MCF 10A (cell line): Measurements from ENCODE around the gene KRT72. TPM values are rescaled to one million over a fixed set of nuclear protein-coding genes. Genes with fewer than 3 reads are reported as not detected.

Experiments
- BruUV-seq: library from RNA; stranded (reverse); fragments of 400-500 nt; replicated peaks from 2 replicates; lab custom pipeline; 2021; lab: Mats Ljungman, UMichigan
- CTCF ChIA-PET: fragments of 300-600 bp; sonication (Branson Sonifier 250); formaldehyde crosslinking; extraction: SDS; loops from one replicate; lab custom pipeline; 2021; ENCODE audit warnings: antibody characterized with exemption, inconsistent platforms; lab: Yijun Ruan, JAX
- POLR2A ChIA-PET: fragments of 300-600, 350-650 bp; sonication (Branson Sonifier 250); formaldehyde crosslinking; extraction: SDS; loops from one replicate; lab custom pipeline; 2020; ENCODE audit warnings: antibody characterized with exemption, inconsistent platforms; lab: Yijun Ruan, JAX
- DNase-seq: peaks from one replicate; pipeline ENCODE4 v3.0.0-alpha.2; 2018; ENCODE audit not compliant: unreplicated experiment
- H3K27ac Mint-ChIP-seq: one replicate; pipeline ENCODE4 v1.8.0; 2022; ENCODE audit warnings: mild to moderate bottlenecking, low read depth, mixed read lengths; ENCODE audit not compliant: unreplicated experiment
- H3K27me3 Mint-ChIP-seq: one replicate; pipeline ENCODE4 v1.8.0; 2022; ENCODE audit warnings: mixed read lengths; ENCODE audit not compliant: insufficient read depth, unreplicated experiment
- H3K36me3 Mint-ChIP-seq: one replicate; pipeline ENCODE4 v1.8.0; 2022; ENCODE audit warnings: mild to moderate bottlenecking, moderate library complexity, mixed read lengths; ENCODE audit not compliant: insufficient read depth, unreplicated experiment
- H3K4me1 Mint-ChIP-seq: one replicate; pipeline ENCODE4 v1.8.0; 2022; ENCODE audit warnings: mixed read lengths; ENCODE audit not compliant: insufficient read depth, unreplicated experiment
- H3K4me3 Mint-ChIP-seq: one replicate; pipeline ENCODE4 v1.8.0; 2022; ENCODE audit warnings: mild to moderate bottlenecking, moderate library complexity, mixed read lengths; ENCODE audit not compliant: unreplicated experiment
- H3K9me3 Mint-ChIP-seq: one replicate; pipeline ENCODE4 v1.8.0; 2022; ENCODE audit warnings: mixed read lengths; ENCODE audit not compliant: unreplicated experiment
- intact Hi-C: fragments of 100-400 bp; cut with micrococcal nuclease; formaldehyde crosslinking; loops from 2 replicates; pipeline ENCODE4 v1.14.1; 2022
- total RNA-seq: library from RNA; stranded (reverse); gene quantifications from 2 replicates; pipeline ENCODE4 v1.2.3, GENCODE V29; 2022
- TF ChIP-seq, protein P1 (sequence below): fragments of 200-600 bp; IDR thresholded peaks from one replicate; pipeline ENCODE4 v1.8.0; 2022; ENCODE audit warnings: antibody characterized with exemption, mild to moderate bottlenecking; ENCODE audit not compliant: unreplicated experiment

KRT72 gene
- total RNA-seq, 1 experiment from 2014 or later: not detected

- BruUV-seq: no TSS peak
- no peaks in the 10 kb centered on the region for H3K9me3 Mint-ChIP-seq
- POLR2A ChIA-PET: interaction anchor here (0.7 to 7.5 kb wide), 19 partner anchors 10 to 433 kb away, joined by 3 to 315 read pairs (median 7); partner anchors contain the start of genes KRT5 and KRT6A
- H3K27ac Mint-ChIP-seq: no peak overlapping the region
- no peaks in the 10 kb centered on the region for H3K27me3 Mint-ChIP-seq
- H3K36me3 Mint-ChIP-seq: no peaks in the 10 kb centered on the region
- DNase-seq: peak; percentile 4
- intact Hi-C loops: loop anchor here (5.0 kb wide), 1 partner anchor 424 kb away; no protein-coding TSS in a partner anchor
- TF ChIP-seq, protein P1, sequence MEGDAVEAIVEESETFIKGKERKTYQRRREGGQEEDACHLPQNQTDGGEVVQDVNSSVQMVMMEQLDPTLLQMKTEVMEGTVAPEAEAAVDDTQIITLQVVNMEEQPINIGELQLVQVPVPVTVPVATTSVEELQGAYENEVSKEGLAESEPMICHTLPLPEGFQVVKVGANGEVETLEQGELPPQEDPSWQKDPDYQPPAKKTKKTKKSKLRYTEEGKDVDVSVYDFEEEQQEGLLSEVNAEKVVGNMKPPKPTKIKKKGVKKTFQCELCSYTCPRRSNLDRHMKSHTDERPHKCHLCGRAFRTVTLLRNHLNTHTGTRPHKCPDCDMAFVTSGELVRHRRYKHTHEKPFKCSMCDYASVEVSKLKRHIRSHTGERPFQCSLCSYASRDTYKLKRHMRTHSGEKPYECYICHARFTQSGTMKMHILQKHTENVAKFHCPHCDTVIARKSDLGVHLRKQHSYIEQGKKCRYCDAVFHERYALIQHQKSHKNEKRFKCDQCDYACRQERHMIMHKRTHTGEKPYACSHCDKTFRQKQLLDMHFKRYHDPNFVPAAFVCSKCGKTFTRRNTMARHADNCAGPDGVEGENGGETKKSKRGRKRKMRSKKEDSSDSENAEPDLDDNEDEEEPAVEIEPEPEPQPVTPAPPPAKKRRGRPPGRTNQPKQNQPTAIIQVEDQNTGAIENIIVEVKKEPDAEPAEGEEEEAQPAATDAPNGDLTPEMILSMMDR: no peak
- H3K4me3 Mint-ChIP-seq: no peak overlapping the region
- H3K4me1 Mint-ChIP-seq: peaks cover 26% of the 10 kb centered on the region
- CTCF ChIA-PET: interaction anchor here (0.7 to 14.9 kb wide), 17 partner anchors 9 to 448 kb away, joined by 3 to 366 read pairs (median 5); partner anchors contain the start of gene KRT5
Observed at GRCh38 chr12:52581066-52581465, 20.2 kb downstream of the KRT72 start.

- no peaks in the 10 kb centered on the region for H3K27me3 Mint-ChIP-seq
- no peaks in the 10 kb centered on the region for H3K36me3 Mint-ChIP-seq
- intact Hi-C loops: loop anchor here (5.0 kb wide), 1 partner anchor 423 kb away; no protein-coding TSS in a partner anchor
- H3K4me3 Mint-ChIP-seq: no peak overlapping the region
- TF ChIP-seq, protein P1: no peak
- no TSS peak for BruUV-seq
- H3K9me3 Mint-ChIP-seq: no peaks in the 10 kb centered on the region
- H3K27ac Mint-ChIP-seq: no peak overlapping the region
- peaks cover 26% of the 10 kb centered on the region for H3K4me1 Mint-ChIP-seq
- POLR2A ChIA-PET: interaction anchor here (0.5 to 7.5 kb wide), 14 partner anchors 10 to 433 kb away, joined by 3 to 315 read pairs (median 6); partner anchors contain the start of genes KRT5 and KRT6A
- DNase-seq: no peak
- CTCF ChIA-PET: interaction anchor here (0.8 to 14.9 kb wide), 12 partner anchors 9 to 436 kb away, joined by 3 to 366 read pairs (median 4); partner anchors contain the start of gene KRT5
Observed at GRCh38 chr12:52580496-52580895, 20.8 kb downstream of the KRT72 start.

DNA sequence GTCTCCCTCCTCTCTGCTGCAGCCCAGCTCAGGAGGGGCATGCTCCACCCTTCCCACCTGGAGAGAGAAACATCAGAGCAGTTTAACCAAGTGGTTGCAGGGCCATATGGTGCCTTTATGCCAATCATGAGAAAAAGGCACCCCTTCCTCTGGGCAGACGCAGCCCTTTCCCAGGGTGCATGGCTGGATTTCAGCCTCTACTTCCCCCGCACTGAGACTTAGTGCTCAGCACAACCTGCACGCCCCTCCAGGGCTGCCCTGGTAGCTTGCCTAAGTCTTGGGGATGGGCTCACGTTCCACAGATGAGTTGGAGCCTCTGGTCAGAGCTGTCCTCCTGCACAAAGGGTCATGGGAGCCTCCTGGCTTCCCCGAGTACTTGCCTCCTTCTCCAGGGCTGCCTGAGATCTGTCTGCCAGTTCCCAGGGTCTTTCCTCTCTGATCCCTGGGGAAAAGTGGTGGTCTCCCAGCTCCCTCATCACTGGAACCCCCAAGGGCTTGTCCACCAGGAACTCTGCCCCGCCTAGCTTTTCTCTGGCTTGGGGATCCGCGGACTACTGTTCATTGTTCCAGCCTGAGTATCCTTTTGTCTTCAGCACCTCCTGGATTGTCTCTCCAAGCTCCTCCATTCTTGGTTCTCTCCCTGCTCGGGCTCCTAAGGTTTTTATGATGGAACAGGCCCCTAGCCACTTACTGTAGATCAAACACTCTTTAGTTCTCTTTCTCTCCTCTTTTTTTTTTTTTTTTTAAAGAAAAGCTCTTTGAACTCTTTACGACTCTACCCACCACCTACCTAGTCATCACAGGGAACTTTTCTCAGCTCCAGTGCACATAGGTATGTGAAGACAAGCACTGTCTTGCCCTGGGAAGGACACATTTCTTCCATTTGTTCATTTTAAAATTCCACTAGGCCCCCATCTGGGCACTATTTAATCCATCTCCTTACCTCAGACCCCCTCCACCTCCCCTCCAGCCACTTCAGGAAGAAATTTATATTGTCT, 21.5 kb downstream of the KRT72 start:
- no TSS peak for BruUV-seq
- H3K27me3 Mint-ChIP-seq: no peaks in the 10 kb centered on the region
- H3K9me3 Mint-ChIP-seq: no peaks in the 10 kb centered on the region
- no peaks in the 10 kb centered on the region for H3K36me3 Mint-ChIP-seq
- H3K4me1 Mint-ChIP-seq: peaks cover 26% of the 10 kb centered on the region
- peak; percentile 29 for DNase-seq
- ChIA-PET POLR2A (interaction anchor here (0.6 to 7.5 kb wide), 12 partner anchors 11 to 432 kb away, joined by 3 to 315 read pairs (median 3); partner anchors contain the start of gene KRT5), CTCF (interaction anchor here (0.5 to 14.9 kb wide), 12 partner anchors 10 to 422 kb away, joined by 3 to 366 read pairs (median 4); partner anchors contain the start of gene KRT5)
- no peak overlapping the region for H3K4me3 Mint-ChIP-seq
- TF ChIP-seq, protein P1: no peak
- no peak overlapping the region for H3K27ac Mint-ChIP-seq
- intact Hi-C loops: loop anchor here (5.0 kb wide), 1 partner anchor 422 kb away; no protein-coding TSS in a partner anchor
